K562 treated with DMSO at 1 percent for 48 hours (cell line): Measurements from ENCODE around the gene DDO. TPM values are rescaled to one million over a fixed set of nuclear protein-coding genes. Genes with fewer than 3 reads are reported as not detected.

Source experiments
- total RNA-seq: library from RNA; unstranded; fragments of 300-600 nt; gene quantifications from 2 replicates; pipeline ENCODE4 v1.2.3, GENCODE V29; 2022; ENCODE audit warnings: low replicate concordance; ENCODE audit errors: extremely low read depth

DDO gene, protein sequence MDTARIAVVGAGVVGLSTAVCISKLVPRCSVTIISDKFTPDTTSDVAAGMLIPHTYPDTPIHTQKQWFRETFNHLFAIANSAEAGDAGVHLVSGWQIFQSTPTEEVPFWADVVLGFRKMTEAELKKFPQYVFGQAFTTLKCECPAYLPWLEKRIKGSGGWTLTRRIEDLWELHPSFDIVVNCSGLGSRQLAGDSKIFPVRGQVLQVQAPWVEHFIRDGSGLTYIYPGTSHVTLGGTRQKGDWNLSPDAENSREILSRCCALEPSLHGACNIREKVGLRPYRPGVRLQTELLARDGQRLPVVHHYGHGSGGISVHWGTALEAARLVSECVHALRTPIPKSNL
- not detected in 2 replicates for total RNA-seq

DNA sequence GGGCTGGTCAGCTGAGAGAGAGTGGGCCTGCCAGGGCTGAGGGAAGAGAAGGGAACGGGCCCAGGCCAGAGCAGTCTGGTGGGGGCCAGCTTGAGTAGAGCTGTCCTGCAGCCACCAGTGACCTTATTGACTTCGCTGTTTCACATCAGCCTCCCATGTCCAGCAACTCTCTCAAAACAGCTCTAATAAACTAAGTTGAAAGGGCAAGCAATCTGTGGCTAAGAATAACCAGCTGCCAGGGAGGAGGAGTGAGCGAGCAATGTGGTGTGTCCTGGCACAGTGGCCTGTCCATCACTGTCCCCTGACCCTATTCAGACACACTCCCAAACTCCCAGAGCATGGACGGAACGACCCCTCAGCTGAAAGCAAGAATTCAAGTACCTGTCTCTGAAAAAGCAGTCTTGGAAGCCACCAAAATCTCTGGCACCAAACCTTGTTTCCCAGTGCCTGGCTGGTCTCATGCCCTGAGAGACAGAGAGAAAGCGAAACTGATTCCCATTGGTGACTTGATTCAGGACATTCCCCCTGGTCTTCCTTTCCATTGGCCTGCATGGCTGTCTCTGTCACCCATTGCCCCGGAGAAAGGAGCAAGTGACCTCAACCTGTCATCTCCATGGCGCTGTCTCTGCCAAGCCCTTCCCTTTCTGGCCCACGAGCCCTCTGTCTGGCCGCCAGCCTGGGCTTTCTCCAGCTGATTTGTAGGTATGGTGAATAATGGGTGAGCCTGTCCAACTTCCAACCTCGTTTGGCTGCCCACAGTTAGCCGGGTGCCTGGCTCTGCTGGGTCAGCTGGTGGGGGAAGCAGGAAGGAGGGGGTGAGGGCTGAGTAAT, at the start of gene DDO:
Gene DDO, minus strand, starts transcription at position 490 of the 831 bp plus-strand sequence. CDS start 2,113 bp downstream, outside the sequence.

DNA sequence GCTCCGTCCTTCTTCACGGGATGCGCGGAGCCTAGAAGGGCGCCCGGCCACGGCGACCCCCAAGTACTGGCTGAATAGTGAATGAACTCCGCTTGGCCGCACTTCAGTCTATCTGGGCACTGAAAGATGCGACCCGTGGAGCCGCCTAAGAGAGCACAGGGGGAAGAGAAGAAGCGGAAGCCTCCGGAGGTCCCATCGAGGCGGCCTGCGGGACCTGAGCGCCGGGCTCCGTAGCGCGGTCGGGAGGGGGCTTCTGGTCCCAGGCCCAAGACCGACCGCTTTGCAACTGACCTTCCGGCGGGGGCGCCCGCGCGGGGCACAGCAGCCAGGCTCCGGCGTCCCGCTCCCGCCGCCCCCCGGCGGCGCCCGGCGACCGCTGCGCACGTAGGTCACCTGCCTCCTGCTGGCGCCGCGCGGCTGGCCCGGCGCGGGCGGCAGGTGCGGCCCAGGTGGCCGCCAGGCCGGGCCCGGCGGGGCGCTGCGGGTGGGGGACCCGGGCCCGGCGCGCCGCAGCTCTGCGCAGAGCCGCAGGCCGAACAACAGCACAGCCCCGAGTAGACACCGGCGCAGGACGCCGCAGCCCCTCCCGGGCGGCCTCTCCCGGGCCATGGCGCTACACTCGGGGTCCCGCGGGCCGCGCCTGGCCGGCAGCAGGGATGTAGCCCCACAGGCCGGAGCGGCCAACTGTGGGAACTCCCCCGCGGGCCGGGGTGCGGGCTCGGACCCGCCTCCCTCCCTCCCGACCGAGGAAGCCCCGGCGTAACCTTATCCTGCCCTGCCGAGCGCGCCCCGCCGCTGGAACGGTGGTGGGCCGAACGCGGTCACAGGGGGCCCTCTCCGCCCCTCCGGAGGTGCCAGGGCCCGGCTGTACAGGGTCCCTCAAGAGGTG, 57.5 kb downstream of the DDO start, which contains the start of gene METTL24:
Gene METTL24, minus strand, starts transcription at position 686 of the 889 bp plus-strand sequence. Its CDS starts 77 bp downstream, at position 609.

Other genes starting within 250 kb of the DDO start
- gene WASF1, start 235.9 kb downstream of the DDO start, total RNA-seq = not detected in 2 replicates
- gene CDC40, start 235.1 kb downstream of the DDO start, total RNA-seq = not detected in 2 replicates
- gene METTL24, start 57.2 kb downstream of the DDO start, total RNA-seq = not detected in 2 replicates
- gene SLC22A16, start 61.0 kb upstream of the DDO start, total RNA-seq = not detected in 2 replicates